ENCODE measurements around the gene TAF15. TPM values are rescaled to one million over a fixed set of nuclear protein-coding genes. Genes with fewer than 3 reads are reported as not detected.

TAF15 gene
- total and polyA plus RNA-seq, 2 of the 4 experiments (the other 2 are of a cell fraction) = 46.8 to 98.0 TPM

GRCh38 chr17:35797370-35797769 is 11.9 kb upstream of the TAF15 start:
- H3K9me3 ChIP-seq (ENCODE audit: control insufficient read depth, insufficient read depth, low read length) = no peaks in the 10 kb centered on the region
- POLR2A ChIA-PET (ENCODE audit: unreplicated experiment) = interaction anchor here (0.7 kb wide), 1 partner anchor 12 kb away, joined by 3 read pairs; the partner anchor contains the start of gene TAF15
- H3K4me3 ChIP-seq (ENCODE audit: insufficient read depth, low read depth, low read length) = no peak overlapping the region

More at GRCh38 chr17:35797370-35797769, 11.9 kb upstream of the TAF15 start:
- TF ChIP-seq NFE2L2 (IDR thresholded peaks at IDR 0.05; ENCODE audit: low read depth, low read length) (no peak), CTCF (conservative IDR thresholded peaks at IDR 0.05; ENCODE audit: low read depth, low read length) (no peak), RAD21 (IDR thresholded peaks at IDR 0.05; ENCODE audit: low read length) (no peak), CEBPB (IDR thresholded peaks at IDR 0.05; ENCODE audit: low read depth, low read length) (no peak), USF2 (IDR thresholded peaks at IDR 0.05; ENCODE audit: low read depth, low read length) (no peak), FOS (IDR thresholded peaks at IDR 0.05; ENCODE audit: low read depth, low read length) (no peak), RFX5 (IDR thresholded peaks at IDR 0.05; ENCODE audit: low read depth, low read length) (no peak), MAZ (IDR thresholded peaks at IDR 0.05; ENCODE audit: borderline replicate concordance, low read depth, low read length) (no peak), CHD1 (IDR thresholded peaks at IDR 0.05; ENCODE audit: low read depth, low read length) (no peak), BHLHE40 (IDR thresholded peaks at IDR 0.05; ENCODE audit: low read depth, low read length) (no peak), POLR2A (IDR thresholded peaks at IDR 0.05; ENCODE audit: low read depth, low read length) (no peak), MAFK (IDR thresholded peaks at IDR 0.05; ENCODE audit: low read depth, low read length) (no peak), RCOR1 (IDR thresholded peaks at IDR 0.05; ENCODE audit: insufficient replicate concordance, low read length) (no peak), ELK1 (IDR thresholded peaks at IDR 0.05; ENCODE audit: borderline replicate concordance, low read depth, low read length) (no peak), SMC3 (IDR thresholded peaks at IDR 0.05; ENCODE audit: low read depth, low read length) (no peak), MXI1 (IDR thresholded peaks at IDR 0.05; ENCODE audit: borderline replicate concordance, low read depth, low read length) (no peak)
- no peak overlapping the region for H3K9ac ChIP-seq (ENCODE audit: low read depth, low read length)
- H3K23ac ChIP-seq (ENCODE audit: low read depth, low read length) = no peak overlapping the region
- H2AFZ ChIP-seq (replicated peaks; ENCODE audit: low read length, poor library complexity) = no peak overlapping the region
- H3K4me1 ChIP-seq (ENCODE audit: control insufficient read depth, insufficient read depth, low read length) = no peaks in the 10 kb centered on the region; the same call in 1 of the 2 replicates
- H3K14ac ChIP-seq (replicated peaks; ENCODE audit: low read depth, low read length) = no peak overlapping the region
- no peak overlapping the region for H2BK120ac ChIP-seq (ENCODE audit: low read depth, low read length)
- H2AK9ac ChIP-seq (replicated peaks; ENCODE audit: low read depth, low read length, poor library complexity) = no peak overlapping the region
- BruUV-seq (replicated peaks) = no TSS peak
- no peak overlapping the region for H2AK5ac ChIP-seq (ENCODE audit: low read depth, low read length)
- H3K56ac ChIP-seq (ENCODE audit: extremely low read depth, insufficient read depth, low read length) = no peak overlapping the region
- H4K91ac ChIP-seq (ENCODE audit: insufficient read depth, low read depth, low read length) = no peak overlapping the region
- no peaks in the 10 kb centered on the region for H3K36me3 ChIP-seq (ENCODE audit: control insufficient read depth, insufficient read depth, low read length)
- peaks cover 61% of the 10 kb centered on the region for H3K27me3 ChIP-seq (ENCODE audit: control insufficient read depth, insufficient read depth, low read length)
- CTCF ChIA-PET = interaction anchor here (1.0 kb wide), 1 partner anchor 33 kb away, joined by 5 read pairs; no protein-coding TSS in a partner anchor
- no peak overlapping the region for H3K27ac ChIP-seq (ENCODE audit: insufficient read depth, low read length)
- H4K20me1 ChIP-seq (ENCODE audit: insufficient read depth, low read length) = no peaks in the 10 kb centered on the region
- H3K18ac ChIP-seq (ENCODE audit: low read depth, low read length) = no peak overlapping the region
- in situ Hi-C loops (cut with MboI; ENCODE audit: low sequenced_read_pairs) (no loop called here), intact Hi-C loops (cut with micrococcal nuclease) (no loop called here), dilution Hi-C loops (cut with HindIII; ENCODE audit: low sequenced_read_pairs, unreplicated experiment) (no loop called here)
- no peak overlapping the region for H3K4ac ChIP-seq (ENCODE audit: low read depth, low read length)
- H4K5ac ChIP-seq (ENCODE audit: low read depth, low read length) = no peak overlapping the region
- no CpG with 5 or more reads among the region's 4 CpGs for WGBS, 2 experiments (ENCODE audit: extremely low coverage in 2 of 2, insufficient read length in 1 of 2)
- H2BK15ac ChIP-seq (ENCODE audit: low read depth, low read length) = no peak overlapping the region
- no peaks in the 10 kb centered on the region for H3K79me1 ChIP-seq (ENCODE audit: low read depth in 1 of 2, low read length in 2 of 2)
- no peaks in the 10 kb centered on the region for H3K9me1 ChIP-seq (ENCODE audit: insufficient read depth, low read length)
- no peak for ATAC-seq (ENCODE audit: low read depth)
- no peak overlapping the region for H2BK5ac ChIP-seq (ENCODE audit: low read depth, low read length, poor library complexity, severe bottlenecking)
- H2BK20ac ChIP-seq (ENCODE audit: low read depth, low read length) = no peak overlapping the region
- H4K8ac ChIP-seq (ENCODE audit: low read depth in 2 of 2, low read length in 2 of 2) = no peak overlapping the region
- H3K4me2 ChIP-seq (ENCODE audit: low read depth, low read length) = no peak overlapping the region
- DNase-seq = no peak

All from IMR-90 (cell line).